Cardiac fibroblast (primary cell): ENCODE results near the gene GPR156.
"Not testable (repeated sequence)": the region's sequence is repeated elsewhere in the genome, so short reads cannot be mapped to it uniquely, and the experiment has no call there.

Source experiments
- DNase-seq, 2 donors: peaks; one replicate each; pipeline versions ENCODE4 v3.0.0 to v3.0.0-alpha.2; 2010; ENCODE audit warnings: low read depth in 2 of 2
- H3K4me3 ChIP-seq, 2 donors: replicated peaks in 1 of 2; 1 replicate in 1 of 2; 2 replicates in 1 of 2; pipeline ENCODE4 v1.5.1; 2011; ENCODE audit warnings: low read depth in 2 of 2, low read length in 2 of 2, mild to moderate bottlenecking in 2 of 2, moderate library complexity in 1 of 2
- CTCF ChIP-seq: IDR thresholded peaks from one replicate; pipeline ENCODE4 v1.5.1; 2011; ENCODE audit warnings: low read depth, mild to moderate bottlenecking, low read length, inconsistent platforms

GPR156 gene

DNA sequence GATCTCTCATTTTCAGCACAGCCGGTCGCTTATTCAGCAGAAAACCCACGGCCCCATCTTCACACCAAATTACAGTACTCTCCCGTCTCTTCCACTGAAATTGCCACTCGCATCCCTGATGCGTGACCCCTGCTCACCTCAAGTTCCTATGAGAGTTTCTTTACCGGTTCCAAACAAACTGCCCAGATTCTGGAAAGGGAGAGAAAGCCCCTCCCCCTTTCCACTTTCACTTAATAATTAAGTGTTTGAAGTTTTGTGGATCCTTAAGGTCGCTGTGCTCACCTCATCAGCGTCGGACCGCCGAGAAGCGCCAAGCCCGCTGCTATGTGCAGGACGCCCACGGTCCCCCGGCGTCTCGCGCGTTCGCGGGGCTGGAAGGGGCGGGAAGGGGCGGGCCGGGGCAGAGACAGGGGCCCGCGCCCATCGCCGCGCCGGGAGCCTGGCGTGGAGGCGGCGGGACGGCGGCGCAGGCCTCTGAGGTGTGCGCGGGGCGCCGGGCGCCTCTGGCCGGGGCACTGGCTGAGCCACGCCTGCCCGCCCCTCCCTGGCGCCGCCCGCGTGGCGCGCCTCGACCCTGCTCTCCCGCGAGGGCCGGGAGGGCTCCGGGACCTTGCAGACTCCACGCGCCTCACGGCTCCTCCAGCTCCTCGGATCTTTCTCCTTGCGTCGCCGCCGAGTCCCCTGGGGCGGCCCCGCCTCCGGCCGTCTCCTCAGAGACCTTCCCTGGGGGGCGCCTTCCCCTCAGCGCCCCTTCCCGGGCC, at the start of gene GPR156:
TSS of gene GPR156 (minus strand) at position 476 of the 761 bp plus-strand sequence. CDS start 41,124 bp downstream, outside the sequence.
- H3K4me3 ChIP-seq, result peak within 1 kb of the TSS; percentile 50 to 51
- DNase-seq, result peak; percentile 17 to 22
- TF ChIP-seq CTCF, result no peak

DNA sequence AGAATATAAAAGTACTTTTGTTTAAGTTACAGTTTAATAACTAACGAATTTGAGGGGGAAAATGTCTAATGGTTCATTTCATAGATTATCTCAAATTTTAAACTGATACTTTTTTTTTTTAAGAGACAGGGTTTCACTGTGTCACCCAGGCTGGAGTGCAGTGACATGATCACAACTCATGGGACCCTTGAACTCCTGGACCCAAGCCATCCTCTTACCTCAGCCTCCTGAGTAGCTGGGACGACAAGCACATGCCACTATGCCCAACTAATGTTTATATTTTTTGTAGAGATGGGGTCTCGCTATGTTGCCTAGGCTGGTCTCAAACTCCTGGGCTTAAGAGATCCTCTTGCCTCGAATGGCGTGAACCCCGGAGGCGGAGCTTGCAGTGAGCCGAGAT, 47.6 kb upstream of the GPR156 start:
- H3K4me3 ChIP-seq, result no peak overlapping the region
- no peak for DNase-seq
- TF ChIP-seq CTCF, result no peak

GRCh38 chr3:120331076-120331475, 46.1 kb upstream of the GPR156 start:
- no peak overlapping the region for H3K4me3 ChIP-seq
- no peak for DNase-seq
- TF ChIP-seq CTCF, result no peak

- H3K4me3 ChIP-seq, result no peak overlapping the region
- no peak for TF ChIP-seq CTCF
- no peak for DNase-seq
Measured at GRCh38 chr3:120326784-120327183, 41.8 kb upstream of the GPR156 start.

DNA sequence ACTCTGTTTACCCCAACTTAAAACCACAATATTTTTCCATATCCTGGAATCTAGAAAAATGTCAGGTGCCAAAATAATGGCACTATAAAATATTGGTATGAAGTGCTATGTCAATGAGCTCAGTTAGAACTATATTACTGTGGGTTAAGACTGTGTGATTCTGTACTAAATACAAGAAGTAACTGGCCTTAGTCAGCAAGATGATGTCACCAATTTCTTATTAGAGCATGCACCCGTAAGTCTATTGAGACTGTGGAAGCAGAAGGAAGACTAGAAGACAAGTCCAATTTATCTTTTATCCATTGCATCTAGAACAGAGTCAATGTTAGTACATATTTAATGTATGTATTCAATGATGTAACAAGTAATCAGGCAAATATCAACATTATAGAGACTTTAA, 39.2 kb upstream of the GPR156 start:
- DNase-seq, result peak in 1 of 2 donors; percentile 62
- TF ChIP-seq CTCF, result no peak
- H3K4me3 ChIP-seq, result no peak overlapping the region

DNA sequence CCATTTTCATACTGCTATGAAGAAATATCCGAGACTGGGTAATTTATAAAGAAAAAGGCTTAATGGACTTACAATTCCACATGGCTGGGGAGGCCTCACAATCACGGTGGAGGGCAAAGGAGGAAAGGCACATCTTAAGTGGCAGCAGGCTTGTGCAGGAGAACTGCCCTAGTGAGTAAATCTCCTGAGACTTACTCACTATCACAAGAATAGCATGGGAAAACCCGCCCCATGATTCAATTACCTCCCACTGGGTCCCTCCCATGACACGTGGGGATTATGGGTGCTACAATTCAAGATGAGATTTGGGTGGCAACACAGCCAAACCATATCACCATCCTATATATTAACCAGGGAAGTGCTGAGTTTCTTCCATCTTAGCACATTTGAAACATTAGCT, 38.7 kb upstream of the GPR156 start:
- peak in 1 of 2 donors; percentile 78 for DNase-seq
- H3K4me3 ChIP-seq, result not testable (repeated sequence)

GRCh38 chr3:120311863-120312794, 27.1 kb upstream of the GPR156 start:
- TF ChIP-seq CTCF, result no peak
- no peak overlapping the region for H3K4me3 ChIP-seq
- DNase-seq, result no peak
